DND-41 (cell line): ENCODE measurements around the gene SRPK2.

ENCODE experiments used
- ATAC-seq: fragments of 200-7000 bp; cut with Tn5 transposase; 3 replicates; pipeline ENCODE4 v1.9.1; 2021; ENCODE audit warnings: low read depth; ENCODE audit not compliant: insufficient read depth
- DNase-seq: peaks from one replicate; pipeline ENCODE4 v3.0.0-alpha.2; 2020
- H2AFZ ChIP-seq: 2 replicates; pipeline ENCODE4 v1.6.0; 2012; ENCODE audit warnings: low read depth, low read length
- H3K27ac ChIP-seq: 2 replicates; pipeline ENCODE4 v1.5.1; 2012; ENCODE audit warnings: low read length, inconsistent platforms
- H3K27me3 ChIP-seq: fragments of 200-600 bp; sonication (generic); 2 replicates; pipeline ENCODE4 v1.6.0; 2012; ENCODE audit warnings: low read length, mild to moderate bottlenecking, inconsistent platforms; ENCODE audit not compliant: insufficient read depth, poor library complexity
- H3K36me3 ChIP-seq: 2 replicates; pipeline ENCODE4 v1.5.1; 2012; ENCODE audit warnings: low read length, inconsistent platforms; ENCODE audit not compliant: insufficient read depth
- H3K4me1 ChIP-seq: 2 replicates; pipeline ENCODE4 v1.5.1; 2012; ENCODE audit warnings: mild to moderate bottlenecking, low read length; ENCODE audit not compliant: insufficient read depth
- H3K4me2 ChIP-seq: 2 replicates; pipeline ENCODE4 v1.6.0; 2012; ENCODE audit warnings: mild to moderate bottlenecking, moderate library complexity, low read length, inconsistent platforms; ENCODE audit not compliant: insufficient read depth
- H3K4me3 ChIP-seq, 2 experiments: fragments of 200-600 bp in 1 of 2; shearing (Covaris generic) in 1 of 2; 2 replicates each; pipeline ENCODE4 v1.5.1; 2012 to 2016; ENCODE audit warnings: inconsistent platforms in 2 of 2, low read length in 2 of 2, mild to moderate bottlenecking in 2 of 2, low read depth in 1 of 2, moderate library complexity in 1 of 2
- H3K79me2 ChIP-seq: 2 replicates; pipeline ENCODE4 v1.6.0; 2012; ENCODE audit warnings: low read length, inconsistent platforms; ENCODE audit not compliant: insufficient read depth
- H3K9ac ChIP-seq: 2 replicates; pipeline ENCODE4 v1.6.0; 2012; ENCODE audit warnings: low read depth, mild to moderate bottlenecking, inconsistent platforms, low read length, moderate library complexity
- H3K9me3 ChIP-seq: 2 replicates; pipeline ENCODE4 v1.5.1; 2012; ENCODE audit warnings: low read length, moderate library complexity, mild to moderate bottlenecking, inconsistent platforms; ENCODE audit not compliant: insufficient read depth, severe bottlenecking
- H4K20me1 ChIP-seq: 2 replicates; pipeline ENCODE4 v1.6.0; 2012; ENCODE audit warnings: low read length; ENCODE audit not compliant: insufficient read depth
- EZH2 ChIP-seq: IDR thresholded peaks from 3 replicates; pipeline ENCODE4 v1.6.1; 2012; ENCODE audit warnings: borderline replicate concordance, low read depth, mild to moderate bottlenecking, moderate library complexity, low read length, inconsistent platforms; ENCODE audit not compliant: severe bottlenecking
- TF ChIP-seq, protein P1 (sequence below): IDR thresholded peaks from 2 replicates; pipeline ENCODE4 v1.5.1; 2012; ENCODE audit warnings: borderline replicate concordance, low read length, moderate library complexity, mild to moderate bottlenecking; ENCODE audit not compliant: poor library complexity, severe bottlenecking; ENCODE audit errors: extremely low read depth

The SRPK2 gene

DNA sequence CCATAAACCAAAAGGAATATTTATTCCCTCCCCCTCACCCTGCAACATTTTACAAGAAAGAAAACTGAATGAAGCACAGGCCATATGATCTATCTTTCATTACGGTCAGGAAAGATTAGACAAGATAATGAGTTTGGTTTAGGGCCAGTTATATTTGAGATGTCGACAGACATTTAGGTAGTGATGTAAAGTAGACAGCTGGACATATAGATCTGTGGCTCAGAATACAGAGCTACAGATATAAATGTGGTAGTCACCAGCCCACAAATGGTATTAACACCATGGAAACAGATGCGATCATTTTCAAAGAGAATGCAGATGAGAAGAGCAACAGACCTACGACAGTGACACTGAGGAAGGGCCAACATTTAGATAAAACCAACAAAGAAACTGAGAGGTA is 142.5 kb downstream of the SRPK2 start:
- DNase-seq (no peak), ATAC-seq (no peak)
- no peak overlapping the region for H3K4me3 ChIP-seq
- no peak overlapping the region for H2AFZ ChIP-seq
- H3K9me3 ChIP-seq: no peaks in the 10 kb centered on the region
- H3K27me3 ChIP-seq: no peaks in the 10 kb centered on the region
- H3K36me3 ChIP-seq: peaks cover 78% of the 10 kb centered on the region
- H3K27ac ChIP-seq: peak overlapping the region; percentile 63
- peak overlapping the region; percentile 7; the same call in 1 of the 2 replicates for H3K4me2 ChIP-seq
- H4K20me1 ChIP-seq: peaks cover 97% of the 10 kb centered on the region
- H3K9ac ChIP-seq: no peak overlapping the region
- peaks cover 100% of the 10 kb centered on the region for H3K79me2 ChIP-seq
- H3K4me1 ChIP-seq: peaks cover 77% of the 10 kb centered on the region
- TF ChIP-seq, protein P1, sequence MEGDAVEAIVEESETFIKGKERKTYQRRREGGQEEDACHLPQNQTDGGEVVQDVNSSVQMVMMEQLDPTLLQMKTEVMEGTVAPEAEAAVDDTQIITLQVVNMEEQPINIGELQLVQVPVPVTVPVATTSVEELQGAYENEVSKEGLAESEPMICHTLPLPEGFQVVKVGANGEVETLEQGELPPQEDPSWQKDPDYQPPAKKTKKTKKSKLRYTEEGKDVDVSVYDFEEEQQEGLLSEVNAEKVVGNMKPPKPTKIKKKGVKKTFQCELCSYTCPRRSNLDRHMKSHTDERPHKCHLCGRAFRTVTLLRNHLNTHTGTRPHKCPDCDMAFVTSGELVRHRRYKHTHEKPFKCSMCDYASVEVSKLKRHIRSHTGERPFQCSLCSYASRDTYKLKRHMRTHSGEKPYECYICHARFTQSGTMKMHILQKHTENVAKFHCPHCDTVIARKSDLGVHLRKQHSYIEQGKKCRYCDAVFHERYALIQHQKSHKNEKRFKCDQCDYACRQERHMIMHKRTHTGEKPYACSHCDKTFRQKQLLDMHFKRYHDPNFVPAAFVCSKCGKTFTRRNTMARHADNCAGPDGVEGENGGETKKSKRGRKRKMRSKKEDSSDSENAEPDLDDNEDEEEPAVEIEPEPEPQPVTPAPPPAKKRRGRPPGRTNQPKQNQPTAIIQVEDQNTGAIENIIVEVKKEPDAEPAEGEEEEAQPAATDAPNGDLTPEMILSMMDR: no peak
- TF ChIP-seq EZH2: no peak

DNA sequence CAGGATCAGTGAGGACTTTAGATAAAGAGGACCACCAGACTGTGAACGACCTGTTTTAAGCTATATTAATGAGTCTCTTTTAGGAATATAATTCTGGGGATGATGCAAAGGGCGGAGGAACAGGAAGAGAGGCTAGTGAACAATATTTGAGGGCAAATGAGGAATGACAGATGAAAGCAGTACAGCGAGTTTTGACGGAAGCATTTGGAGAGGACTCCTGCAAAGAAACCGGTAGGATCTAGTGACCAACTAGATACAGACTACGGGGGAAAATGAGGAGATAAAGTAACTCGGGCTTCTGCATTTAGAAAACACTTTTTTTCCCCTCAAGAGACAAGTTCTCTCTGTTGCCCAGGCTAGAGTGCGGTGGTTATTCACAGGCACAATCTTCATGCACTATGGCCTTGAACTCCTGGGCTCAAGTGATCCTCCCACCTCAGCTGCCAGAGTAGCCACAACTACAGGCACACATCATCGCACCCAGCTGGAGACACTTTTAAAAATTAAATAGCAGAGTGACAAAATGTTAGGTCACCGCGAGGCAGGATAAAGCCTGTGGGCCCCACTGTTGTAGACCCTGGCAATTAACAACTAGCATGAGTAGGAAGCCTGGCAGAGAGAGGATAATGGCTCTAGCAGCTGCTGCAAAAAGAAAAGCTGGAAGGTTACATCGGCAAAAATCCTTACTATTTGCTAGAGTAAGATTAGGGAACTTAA is 143.2 kb downstream of the SRPK2 start:
- H3K27me3 ChIP-seq: no peaks in the 10 kb centered on the region
- ATAC-seq (no peak), DNase-seq (no peak)
- H3K9ac ChIP-seq: no peak overlapping the region
- H3K36me3 ChIP-seq: peaks cover 74% of the 10 kb centered on the region
- H3K4me3 ChIP-seq: no peak overlapping the region
- TF ChIP-seq EZH2: no peak
- TF ChIP-seq, protein P1: no peak
- H3K79me2 ChIP-seq: peaks cover 100% of the 10 kb centered on the region
- H2AFZ ChIP-seq: no peak overlapping the region
- no peak overlapping the region for H3K4me2 ChIP-seq
- H4K20me1 ChIP-seq: peaks cover 98% of the 10 kb centered on the region
- no peaks in the 10 kb centered on the region for H3K9me3 ChIP-seq
- H3K27ac ChIP-seq: peak overlapping the region; percentile 47
- peaks cover 73% of the 10 kb centered on the region for H3K4me1 ChIP-seq

DNA sequence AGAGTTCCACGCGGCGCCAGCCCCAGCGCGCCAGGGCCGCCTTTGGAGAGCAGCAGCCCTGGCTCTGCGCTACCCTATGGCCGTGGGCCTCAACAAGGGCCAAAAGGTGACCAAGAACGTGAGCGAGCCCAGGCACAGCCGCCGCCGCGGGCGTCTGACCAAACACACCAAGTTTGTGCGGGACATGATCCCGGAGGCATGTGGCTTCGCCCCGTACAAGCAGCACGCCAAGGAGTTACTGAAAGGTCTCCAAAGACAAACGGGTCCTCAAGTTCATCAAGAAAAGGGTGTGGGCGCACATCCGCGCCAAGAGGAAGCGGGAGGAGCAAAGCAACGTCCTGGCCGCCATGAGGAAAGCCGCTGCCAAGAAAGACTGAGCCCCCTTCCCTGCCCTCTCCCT is 144.1 kb downstream of the SRPK2 start:
- H3K4me1 ChIP-seq: peaks cover 73% of the 10 kb centered on the region
- ATAC-seq: no peak
- no peak for DNase-seq
- peaks cover 99% of the 10 kb centered on the region for H4K20me1 ChIP-seq
- H3K79me2 ChIP-seq: peaks cover 100% of the 10 kb centered on the region
- no peak overlapping the region for H2AFZ ChIP-seq
- H3K27me3 ChIP-seq: no peaks in the 10 kb centered on the region
- peaks cover 73% of the 10 kb centered on the region for H3K36me3 ChIP-seq
- H3K9ac ChIP-seq: no peak overlapping the region
- no peaks in the 10 kb centered on the region for H3K9me3 ChIP-seq
- no peak overlapping the region for H3K27ac ChIP-seq
- no peak overlapping the region for H3K4me3 ChIP-seq
- H3K4me2 ChIP-seq: no peak overlapping the region
- TF ChIP-seq, protein P1: no peak
- no peak for TF ChIP-seq EZH2
